PC-3 (cell line): ENCODE data around the gene L3MBTL4. TPM values are rescaled to one million over a fixed set of nuclear protein-coding genes. Genes with fewer than 3 reads are reported as not detected.

ENCODE experiments used
- ATAC-seq: fragments of 200-7000 bp; cut with Tn5 transposase; 2 replicates; pipeline ENCODE4 v1.9.1; 2020; ENCODE audit warnings: mild to moderate bottlenecking, moderate library complexity
- BruUV-seq: library from RNA; stranded (reverse); fragments of 400-500 nt; replicated peaks from 2 replicates; lab custom pipeline; 2021; lab: Mats Ljungman, UMichigan
- CTCF ChIA-PET: fragments of 300-600 bp; sonication (Branson Sonifier 250); formaldehyde crosslinking; loops from one replicate; lab custom pipeline; 2022; ENCODE audit warnings: antibody characterized with exemption; lab: Charles Lee
- POLR2A ChIA-PET: fragments of 300-600 bp; sonication (Branson Sonifier 250); formaldehyde crosslinking; loops from one replicate; lab custom pipeline; 2022; ENCODE audit warnings: antibody characterized with exemption; ENCODE audit not compliant: unreplicated experiment; lab: Charles Lee
- DNase-seq: peaks from one replicate; pipeline ENCODE4 v3.0.0-alpha.2; 2015
- H2AFZ ChIP-seq: fragments of 300-600 bp; sonication (generic); 2 replicates; pipeline ENCODE4 v1.6.0; 2016; ENCODE audit warnings: antibody characterized with exemption, low read length
- H3F3A ChIP-seq: fragments of 300-600 bp; sonication (generic); one replicate; pipeline ENCODE4 v1.6.0; 2017; ENCODE audit warnings: antibody characterized with exemption, low read length, control low read depth, mild to moderate bottlenecking; ENCODE audit not compliant: unreplicated experiment
- H3K27ac ChIP-seq: fragments of 300-600 bp; sonication (generic); 2 replicates; pipeline ENCODE4 v1.5.1; 2016; ENCODE audit warnings: mild to moderate bottlenecking, low read length
- H3K27me3 ChIP-seq: fragments of 300-600 bp; sonication (generic); 2 replicates; pipeline ENCODE4 v1.6.1; 2016; ENCODE audit warnings: low read length, mixed read lengths
- H3K36me3 ChIP-seq: fragments of 300-600 bp; sonication (generic); 2 replicates; pipeline ENCODE4 v1.6.1; 2016; ENCODE audit warnings: low read depth, mixed run types, low read length, mixed read lengths
- H3K4me1 ChIP-seq: fragments of 300-600 bp; sonication (generic); 2 replicates; pipeline ENCODE4 v1.5.1; 2016; ENCODE audit warnings: low read length; ENCODE audit not compliant: insufficient read depth
- H3K4me2 ChIP-seq: fragments of 300-600 bp; sonication (generic); 2 replicates; pipeline ENCODE4 v1.6.0; 2016; ENCODE audit warnings: low read length
- H3K4me3 ChIP-seq: fragments of 300-600 bp; sonication (generic); 2 replicates; pipeline ENCODE4 v1.5.1; 2016; ENCODE audit warnings: mild to moderate bottlenecking, low read length, mixed read lengths
- H3K79me2 ChIP-seq: fragments of 300-600 bp; sonication (generic); 2 replicates; pipeline ENCODE4 v1.6.1; 2017; ENCODE audit warnings: low read length, mixed read lengths
- H3K9ac ChIP-seq: fragments of 300-600 bp; sonication (generic); 2 replicates; pipeline ENCODE4 v1.6.0; 2016; ENCODE audit warnings: mild to moderate bottlenecking, low read length
- H3K9me2 ChIP-seq: fragments of 300-600 bp; sonication (generic); replicated peaks from 2 replicates; pipeline ENCODE4 v1.6.1; 2016; ENCODE audit warnings: mixed run types, low read length, mixed read lengths
- H3K9me3 ChIP-seq: fragments of 300-600 bp; sonication (generic); 2 replicates; pipeline ENCODE4 v1.6.1; 2016; ENCODE audit warnings: low read length, mixed read lengths
- H4K20me1 ChIP-seq: fragments of 300-600 bp; sonication (generic); 2 replicates; pipeline ENCODE4 v1.6.1; 2016; ENCODE audit warnings: low read length, mixed read lengths
- CTCF ChIP-seq: fragments of 300-600 bp; sonication (generic); conservative IDR thresholded peaks from 2 replicates; pipeline ENCODE4 v1.5.1; 2017; ENCODE audit warnings: antibody characterized with exemption, low read depth, mild to moderate bottlenecking, low read length
- EZH2 ChIP-seq: fragments of 300-600 bp; sonication (generic); IDR thresholded peaks from one replicate; pipeline ENCODE4 v1.6.1; 2017; ENCODE audit warnings: antibody characterized with exemption, mild to moderate bottlenecking, low read length; ENCODE audit not compliant: unreplicated experiment
- EZH2phosphoT487 ChIP-seq: fragments of 300-600 bp; sonication (generic); IDR thresholded peaks from 2 replicates; pipeline ENCODE4 v1.6.1; 2018; ENCODE audit warnings: mild to moderate bottlenecking, antibody characterized with exemption, low read length, borderline replicate concordance
- intact Hi-C: fragments of 100-400 bp; cut with micrococcal nuclease; formaldehyde crosslinking; loops from 2 replicates; pipeline ENCODE4 v1.9.0; 2023
- total RNA-seq: library from RNA; depleted of rRNA; stranded (reverse); fragments of >200 nt; gene quantifications from 2 replicates; pipeline ENCODE4 v1.2.3, GENCODE V29; 2014

The L3MBTL4 gene
- total RNA-seq, 1 experiment from 2014 or later, result 0.47 TPM

- POLR2A ChIA-PET, result no interaction called here
- DNase-seq (no peak), ATAC-seq (no peak)
- intact Hi-C loops, result no loop called here
- Histone ChIP-seq H3K9ac (no peak overlapping the region), H3K9me3 (no peaks in the 10 kb centered on the region), H4K20me1 (no peaks in the 10 kb centered on the region), H3K4me3 (no peak overlapping the region), H3F3A (no peaks in the 10 kb centered on the region), H3K79me2 (no peaks in the 10 kb centered on the region), H3K9me2 (no peaks in the 10 kb centered on the region), H2AFZ (no peak overlapping the region), H3K4me2 (no peak overlapping the region), H3K36me3 (no peaks in the 10 kb centered on the region), H3K27ac (no peak overlapping the region), H3K27me3 (no peaks in the 10 kb centered on the region), H3K4me1 (no peaks in the 10 kb centered on the region)
- BruUV-seq, result no TSS peak
- TF ChIP-seq EZH2 (no peak), CTCF (no peak), EZH2phosphoT487 (no peak)
- CTCF ChIA-PET, result no interaction called here
Measured at GRCh38 chr18:6333981-6334380, 80.7 kb downstream of the L3MBTL4 start.

- Histone ChIP-seq H3K4me1 (peaks cover 10% of the 10 kb centered on the region), H3K79me2 (no peaks in the 10 kb centered on the region), H3K9me2 (no peaks in the 10 kb centered on the region), H3K36me3 (no peaks in the 10 kb centered on the region), H3K9me3 (no peaks in the 10 kb centered on the region), H3F3A (no peaks in the 10 kb centered on the region), H4K20me1 (no peaks in the 10 kb centered on the region), H3K4me2 (no peak overlapping the region), H3K27ac (no peak overlapping the region), H2AFZ (no peak overlapping the region), H3K4me3 (no peak overlapping the region), H3K27me3 (no peaks in the 10 kb centered on the region), H3K9ac (no peak overlapping the region)
- DNase-seq (no peak), ATAC-seq (no peak)
- TF ChIP-seq EZH2phosphoT487, result no peak
- TF ChIP-seq CTCF, result no peak
- TF ChIP-seq EZH2, result no peak
- intact Hi-C loops, result no loop called here
- ChIA-PET POLR2A (no interaction called here), CTCF (no interaction called here)
- no TSS peak for BruUV-seq
Measured at GRCh38 chr18:6331872-6332271, 82.8 kb downstream of the L3MBTL4 start.

- CTCF ChIA-PET, result no interaction called here
- no peaks in the 10 kb centered on the region for H3K36me3 ChIP-seq
- no peaks in the 10 kb centered on the region for H3K79me2 ChIP-seq
- H3K27me3 ChIP-seq, result no peaks in the 10 kb centered on the region
- H3K27ac ChIP-seq, result no peak overlapping the region
- peaks cover 10% of the 10 kb centered on the region for H3K4me1 ChIP-seq
- H3K9ac ChIP-seq, result no peak overlapping the region
- H4K20me1 ChIP-seq, result no peaks in the 10 kb centered on the region
- no peak for DNase-seq
- no peaks in the 10 kb centered on the region for H3F3A ChIP-seq
- no peak for ATAC-seq
- TF ChIP-seq EZH2phosphoT487 (no peak), EZH2 (no peak), CTCF (no peak)
- no peak overlapping the region for H2AFZ ChIP-seq
- H3K4me3 ChIP-seq, result no peak overlapping the region
- intact Hi-C loops, result no loop called here
- no peak overlapping the region for H3K4me2 ChIP-seq
- no peaks in the 10 kb centered on the region for H3K9me3 ChIP-seq
- POLR2A ChIA-PET, result no interaction called here
- no peaks in the 10 kb centered on the region for H3K9me2 ChIP-seq
- no TSS peak for BruUV-seq
Measured at GRCh38 chr18:6330786-6331185, 83.9 kb downstream of the L3MBTL4 start.
